ENCODE data around the gene MRAS. TPM values are rescaled to one million over a fixed set of nuclear protein-coding genes. Genes with fewer than 3 reads are reported as not detected.

MRAS gene
- total and polyA plus RNA-seq, 8 donors = 18.1 to 48.0 (median 21.5) TPM

DNA sequence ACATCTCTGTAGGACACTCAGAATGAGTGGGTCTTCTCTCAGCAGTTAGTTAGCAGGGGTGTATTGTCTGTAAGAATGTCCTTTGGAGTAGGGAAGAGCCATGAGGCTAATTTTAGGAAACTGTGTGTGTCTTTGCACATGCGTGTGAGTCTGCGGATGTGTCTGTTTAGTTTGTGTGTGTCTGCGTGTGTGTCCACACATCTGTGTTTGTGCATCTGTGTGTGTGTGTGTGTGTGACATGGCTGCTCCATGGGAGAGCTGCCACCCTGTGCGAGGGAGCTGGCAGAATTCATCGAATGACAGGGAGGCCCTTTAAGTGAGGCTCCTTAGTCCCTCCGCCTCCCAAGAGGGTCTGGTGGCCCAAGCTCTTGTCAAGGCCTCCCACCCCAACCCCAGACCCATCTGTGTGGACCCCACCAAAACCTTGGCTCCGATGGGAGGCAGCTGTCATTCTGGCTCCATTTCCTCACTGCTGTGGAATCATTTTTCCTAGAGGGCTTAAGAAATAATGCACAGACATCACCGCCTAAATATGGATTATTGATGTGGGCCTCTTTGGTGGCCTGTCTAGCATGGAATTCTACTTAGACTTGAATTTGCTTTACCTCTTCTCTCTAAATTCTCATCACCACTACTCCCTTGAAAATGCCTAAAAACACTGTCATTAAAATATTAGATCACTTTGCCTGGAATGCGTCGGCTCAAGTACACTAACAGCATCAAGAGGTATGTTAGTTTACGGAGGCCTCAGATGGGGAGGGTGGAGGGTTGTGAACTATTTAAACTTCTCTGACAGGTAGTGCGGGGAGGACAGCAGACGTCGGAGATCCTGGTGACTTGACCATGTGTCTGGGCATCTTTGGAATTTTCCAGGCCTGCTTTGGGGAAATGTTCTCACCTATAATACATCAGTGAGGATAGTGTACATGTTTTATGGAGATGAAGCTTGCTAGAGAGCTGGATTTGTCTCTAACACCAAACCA lies 95.4 kb downstream of the MRAS start:
- Histone ChIP-seq H3K4me3 (no peak overlapping the region), H3K9me3 (no peaks in the 10 kb centered on the region), H3K36me3 (no peaks in the 10 kb centered on the region), H3K27ac (no peak overlapping the region), H3K27me3 (no peaks in the 10 kb centered on the region), H3K4me1 (peaks cover 6 to 11% of the 10 kb centered on the region in 2 donors)
- DNase-seq (no peak), ATAC-seq (peak; percentile 51)
- intact Hi-C loops (cut with DNase I) = no loop called here
- TF ChIP-seq, protein P1, sequence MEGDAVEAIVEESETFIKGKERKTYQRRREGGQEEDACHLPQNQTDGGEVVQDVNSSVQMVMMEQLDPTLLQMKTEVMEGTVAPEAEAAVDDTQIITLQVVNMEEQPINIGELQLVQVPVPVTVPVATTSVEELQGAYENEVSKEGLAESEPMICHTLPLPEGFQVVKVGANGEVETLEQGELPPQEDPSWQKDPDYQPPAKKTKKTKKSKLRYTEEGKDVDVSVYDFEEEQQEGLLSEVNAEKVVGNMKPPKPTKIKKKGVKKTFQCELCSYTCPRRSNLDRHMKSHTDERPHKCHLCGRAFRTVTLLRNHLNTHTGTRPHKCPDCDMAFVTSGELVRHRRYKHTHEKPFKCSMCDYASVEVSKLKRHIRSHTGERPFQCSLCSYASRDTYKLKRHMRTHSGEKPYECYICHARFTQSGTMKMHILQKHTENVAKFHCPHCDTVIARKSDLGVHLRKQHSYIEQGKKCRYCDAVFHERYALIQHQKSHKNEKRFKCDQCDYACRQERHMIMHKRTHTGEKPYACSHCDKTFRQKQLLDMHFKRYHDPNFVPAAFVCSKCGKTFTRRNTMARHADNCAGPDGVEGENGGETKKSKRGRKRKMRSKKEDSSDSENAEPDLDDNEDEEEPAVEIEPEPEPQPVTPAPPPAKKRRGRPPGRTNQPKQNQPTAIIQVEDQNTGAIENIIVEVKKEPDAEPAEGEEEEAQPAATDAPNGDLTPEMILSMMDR (IDR thresholded peaks at IDR 0.05) = no peak

DNA sequence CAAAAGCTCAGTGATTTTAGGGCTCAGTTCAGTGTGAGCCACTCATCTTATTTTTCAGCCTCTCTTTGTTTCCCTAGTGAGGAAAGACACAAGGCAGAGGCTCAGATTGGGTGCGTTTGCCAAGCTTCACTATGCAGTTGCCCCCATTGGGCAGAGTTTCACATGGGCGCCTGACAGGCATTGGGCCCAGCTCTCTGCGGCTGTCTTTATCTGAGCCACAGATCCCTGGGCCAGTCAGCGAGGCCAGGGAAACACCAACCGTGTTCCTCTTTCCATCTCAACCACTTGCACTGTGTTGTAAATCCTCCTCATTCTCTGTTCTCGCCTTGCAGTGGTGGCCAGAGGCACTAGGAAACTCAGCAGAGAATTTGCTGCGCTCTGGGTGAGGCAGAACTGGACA lies 96.9 kb downstream of the MRAS start:
- TF ChIP-seq, protein P1 (IDR thresholded peaks at IDR 0.05) = no peak
- no peaks in the 10 kb centered on the region for H3K9me3 ChIP-seq
- peaks cover 6 to 11% of the 10 kb centered on the region in 2 donors for H3K4me1 ChIP-seq
- no peak for ATAC-seq
- DNase-seq = no peak
- no peaks in the 10 kb centered on the region for H3K36me3 ChIP-seq
- H3K4me3 ChIP-seq = no peak overlapping the region
- no peaks in the 10 kb centered on the region for H3K27me3 ChIP-seq
- intact Hi-C loops (cut with DNase I) = no loop called here
- no peak overlapping the region for H3K27ac ChIP-seq

DNA sequence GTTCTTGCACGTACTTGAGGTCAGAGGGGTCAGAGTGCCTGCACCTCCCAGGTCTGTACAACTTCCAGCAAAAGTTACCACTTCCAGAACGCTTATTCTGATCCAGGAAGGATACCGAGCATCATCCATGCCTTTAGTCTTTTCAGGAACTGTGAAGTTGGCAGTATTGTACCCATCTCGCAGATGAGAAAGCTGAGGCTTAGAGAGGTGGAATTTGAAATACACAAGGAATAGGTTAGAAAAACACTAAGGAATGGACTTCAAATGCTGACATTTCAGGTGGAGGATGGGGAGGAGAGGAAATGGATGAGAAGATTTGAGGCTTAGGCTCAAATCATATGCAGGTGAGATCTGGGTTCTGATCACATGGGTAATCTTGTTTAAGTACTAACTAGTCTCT lies 97.3 kb downstream of the MRAS start:
- Histone ChIP-seq H3K9me3 (no peaks in the 10 kb centered on the region), H3K4me3 (no peak overlapping the region), H3K36me3 (no peaks in the 10 kb centered on the region), H3K27me3 (no peaks in the 10 kb centered on the region), H3K27ac (no peak overlapping the region), H3K4me1 (peaks cover 3 to 10% of the 10 kb centered on the region in 2 donors)
- intact Hi-C loops (cut with DNase I) = no loop called here
- no peak for DNase-seq
- TF ChIP-seq, protein P1 (IDR thresholded peaks at IDR 0.05) = no peak
- ATAC-seq = no peak

DNA sequence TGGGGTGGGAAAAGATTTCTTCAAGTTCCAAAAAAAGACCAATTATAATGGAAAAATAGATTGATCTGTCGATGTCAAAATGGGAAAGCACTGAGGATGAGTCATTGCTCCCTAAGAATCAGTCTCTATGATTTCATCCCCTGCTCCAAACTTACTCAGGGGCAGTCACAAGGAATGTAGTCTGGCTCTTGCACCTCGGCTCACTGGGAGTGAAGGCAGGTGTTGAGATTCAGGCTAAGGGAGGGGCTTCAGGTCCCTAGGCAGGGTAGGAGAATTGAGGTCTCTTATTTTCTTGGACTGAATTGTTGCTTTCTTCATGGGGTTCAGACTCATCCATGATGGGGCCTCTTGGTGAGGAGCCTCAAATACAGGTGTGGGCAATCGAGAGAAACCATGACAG lies 100.3 kb downstream of the MRAS start:
- H3K4me1 ChIP-seq = no peaks in the 10 kb centered on the region
- TF ChIP-seq, protein P1 (IDR thresholded peaks at IDR 0.05) = no peak
- no peak overlapping the region for H3K27ac ChIP-seq
- ATAC-seq (no peak), DNase-seq (no peak)
- no peaks in the 10 kb centered on the region for H3K36me3 ChIP-seq
- H3K9me3 ChIP-seq = no peaks in the 10 kb centered on the region
- H3K4me3 ChIP-seq = no peak overlapping the region
- intact Hi-C loops (cut with DNase I) = no loop called here
- no peaks in the 10 kb centered on the region for H3K27me3 ChIP-seq

DNA sequence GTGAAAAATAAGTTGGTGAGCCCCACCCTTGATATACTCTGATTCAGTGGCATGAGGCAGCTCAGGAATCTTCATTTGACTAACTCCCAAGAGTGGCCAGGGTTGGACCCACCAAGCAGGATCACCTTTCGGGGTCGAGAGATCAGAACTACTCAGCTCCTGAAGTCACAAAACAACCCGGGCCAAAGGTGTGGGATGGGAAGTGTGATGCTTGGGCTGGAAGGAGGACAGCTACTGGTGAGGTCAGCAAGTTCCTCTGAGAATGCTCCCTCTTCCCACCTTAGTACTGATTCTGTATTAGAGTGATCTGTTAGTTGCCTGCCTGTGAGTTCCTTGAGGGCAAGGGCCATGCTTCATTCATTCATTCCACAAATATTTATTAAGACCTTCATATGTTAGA lies 101.1 kb downstream of the MRAS start:
- H3K4me1 ChIP-seq = no peaks in the 10 kb centered on the region
- no peaks in the 10 kb centered on the region for H3K9me3 ChIP-seq
- intact Hi-C loops (cut with DNase I) = no loop called here
- no peak overlapping the region for H3K27ac ChIP-seq
- ATAC-seq = no peak
- DNase-seq = no peak
- H3K36me3 ChIP-seq = no peaks in the 10 kb centered on the region
- H3K4me3 ChIP-seq = no peak overlapping the region
- TF ChIP-seq, protein P1 (IDR thresholded peaks at IDR 0.05) = no peak
- H3K27me3 ChIP-seq = no peaks in the 10 kb centered on the region
